Measurements from ENCODE around the gene XPO1. TPM values are rescaled to one million over a fixed set of nuclear protein-coding genes. Genes with fewer than 3 reads are reported as not detected.

XPO1 gene
- polyA plus RNA-seq, 3 donors: 19.0 to 36.4 (median 20.9) TPM

GRCh38 chr2:61529944-61530735, 8.0 kb downstream of the XPO1 start:
- Mint-ChIP-seq H3K4me1 (peaks cover 10% of the 10 kb centered on the region), H3K27ac (peak overlapping the region in 2 of 7 donors; percentile 6 to 46), H3K9me3 (no peaks in the 10 kb centered on the region), H3K4me3 (no peak overlapping the region), H3K27me3 (ENCODE audit: low read depth in 3 of 3) (peaks cover 0 to 2% (median 0%) of the 10 kb centered on the region in 3 donors), H3K36me3 (peaks cover 10 to 40% of the 10 kb centered on the region in 2 donors)
- TF ChIP-seq CTCF (IDR thresholded peaks at IDR 0.05): no peak
- DNase-seq: no peak
- H3K9ac ChIP-seq (ENCODE audit: insufficient read depth, low read length, poor library complexity, severe bottlenecking): no peak overlapping the region
- H3K27ac ChIP-seq (ENCODE audit: low read depth in 1 of 2, low read length in 2 of 2): peak overlapping the region in 1 of 2 donors; percentile 43
- H3K27me3 ChIP-seq (ENCODE audit: control insufficient read depth in 2 of 2, insufficient read depth in 2 of 2, low read length in 2 of 2): no peaks in the 10 kb centered on the region
- no peak overlapping the region for H2AFZ ChIP-seq (ENCODE audit: insufficient read depth, low read depth, low read length, poor library complexity, severe bottlenecking)
- intact Hi-C loops (cut with micrococcal nuclease): loop anchor here (10.0 kb wide), 5 partner anchors 105 to 995 kb away; partner anchors contain the start of genes B3GNT2 (in 1 of the 2) and FAM161A (in 1 of the 2)
- no peaks in the 10 kb centered on the region for H3K9me3 ChIP-seq (replicated peaks in 1 of 2; ENCODE audit: control insufficient read depth in 1 of 2, insufficient read depth in 1 of 2, low read length in 2 of 2)
- H4K20me1 ChIP-seq (ENCODE audit: insufficient read depth, low read length): peaks cover 97% of the 10 kb centered on the region
- H3K36me3 ChIP-seq (replicated peaks in 1 of 2; ENCODE audit: control insufficient read depth in 1 of 2, insufficient read depth in 2 of 2, low read length in 2 of 2): peaks cover 11 to 45% of the 10 kb centered on the region in 2 donors
- H3K4me2 ChIP-seq (replicated peaks; ENCODE audit: extremely low read depth, low read length, poor library complexity, severe bottlenecking): no peak overlapping the region
- no peak overlapping the region for H3K4me3 ChIP-seq (replicated peaks in 1 of 3; ENCODE audit: low read depth in 2 of 3, low read length in 3 of 3)
- WGBS (ENCODE audit: insufficient coverage): no CpG with 5 or more reads among the region's 3 CpGs
- peaks cover 100% of the 10 kb centered on the region for H3K79me2 ChIP-seq (ENCODE audit: insufficient read depth, low read length)
- H3K4me1 ChIP-seq (ENCODE audit: control insufficient read depth in 1 of 2, insufficient read depth in 2 of 2, low read length in 2 of 2): peaks cover 3 to 11% of the 10 kb centered on the region in 2 donors

- WGBS (ENCODE audit: insufficient coverage): no CpG with 5 or more reads among the region's 3 CpGs
- peaks cover 100% of the 10 kb centered on the region for H3K79me2 ChIP-seq (ENCODE audit: insufficient read depth, low read length)
- no peak overlapping the region for H3K9ac ChIP-seq (ENCODE audit: insufficient read depth, low read length, poor library complexity, severe bottlenecking)
- H3K36me3 Mint-ChIP-seq: peaks cover 50 to 78% of the 10 kb centered on the region in 2 donors
- H3K9me3 Mint-ChIP-seq: no peaks in the 10 kb centered on the region
- no peaks in the 10 kb centered on the region for H3K27me3 Mint-ChIP-seq (ENCODE audit: low read depth in 3 of 3)
- DNase-seq: no peak
- no peak overlapping the region for H3K4me2 ChIP-seq (replicated peaks; ENCODE audit: extremely low read depth, low read length, poor library complexity, severe bottlenecking)
- no peaks in the 10 kb centered on the region for H3K27me3 ChIP-seq (ENCODE audit: control insufficient read depth in 2 of 2, insufficient read depth in 2 of 2, low read length in 2 of 2)
- H2AFZ ChIP-seq (ENCODE audit: insufficient read depth, low read depth, low read length, poor library complexity, severe bottlenecking): no peak overlapping the region
- H3K27ac Mint-ChIP-seq: no peak overlapping the region
- no peak overlapping the region for H3K4me3 Mint-ChIP-seq
- peaks cover 99% of the 10 kb centered on the region for H4K20me1 ChIP-seq (ENCODE audit: insufficient read depth, low read length)
- H3K36me3 ChIP-seq (replicated peaks in 1 of 2; ENCODE audit: control insufficient read depth in 1 of 2, insufficient read depth in 2 of 2, low read length in 2 of 2): peaks cover 66 to 96% of the 10 kb centered on the region in 2 donors
- H3K4me1 Mint-ChIP-seq: no peaks in the 10 kb centered on the region
- H3K4me1 ChIP-seq (ENCODE audit: control insufficient read depth in 1 of 2, insufficient read depth in 2 of 2, low read length in 2 of 2): no peaks in the 10 kb centered on the region
- H3K4me3 ChIP-seq (replicated peaks in 1 of 3; ENCODE audit: low read depth in 2 of 3, low read length in 3 of 3): no peak overlapping the region
- no peak for TF ChIP-seq CTCF (IDR thresholded peaks at IDR 0.05)
- H3K9me3 ChIP-seq (replicated peaks in 1 of 2; ENCODE audit: control insufficient read depth in 1 of 2, insufficient read depth in 1 of 2, low read length in 2 of 2): no peaks in the 10 kb centered on the region
- H3K27ac ChIP-seq (ENCODE audit: low read depth in 1 of 2, low read length in 2 of 2): no peak overlapping the region
- intact Hi-C loops (cut with micrococcal nuclease): no loop called here
Observed at GRCh38 chr2:61520261-61520660, 17.9 kb downstream of the XPO1 start.
